Natural killer cell treated with Interleukin-12 subunit alpha and Interleukin-12 subunit beta and Interleukin-15 and Interleukin-18, amount 100 ng/mL, for 72 hours (primary cell): ENCODE data around the gene EGLN2. TPM values are rescaled to one million over a fixed set of nuclear protein-coding genes. Genes with fewer than 3 reads are reported as not detected.
A peak's percentile ranks its signal among the peaks of the same experiment; 100 is the strongest.
"Not testable (repeated sequence)": the region's sequence is repeated elsewhere in the genome, so short reads cannot be mapped to it uniquely, and the experiment has no call there.

Source experiments
- ATAC-seq, 2 donors: fragments of 150-1000 bp; cut with Tn5 transposase in 1 of 2; sonication (Bioruptor Pico), chemical (Tn5 transposase) in 1 of 2; 2 replicates each; pipeline ENCODE4 v1.10.0; 2021
- DNase-seq: peaks from one replicate; pipeline ENCODE4 v3.0.0; 2022; ENCODE audit warnings: low spot score
- H3K27ac Mint-ChIP-seq, 2 donors: 1 replicate in 1 of 2; 2 replicates in 1 of 2; pipeline ENCODE4 v1.8.0; 2022; ENCODE audit warnings: mixed read lengths in 2 of 2, mild to moderate bottlenecking in 1 of 2, moderate library complexity in 1 of 2
- H3K27me3 Mint-ChIP-seq, 2 donors: 1 replicate in 1 of 2; 2 replicates in 1 of 2; pipeline ENCODE4 v1.8.0; 2022; ENCODE audit warnings: mixed read lengths in 2 of 2
- H3K36me3 Mint-ChIP-seq: one replicate; pipeline ENCODE4 v1.8.0; 2022; ENCODE audit warnings: mixed read lengths
- H3K4me1 Mint-ChIP-seq, 2 donors: 1 replicate in 1 of 2; 2 replicates in 1 of 2; pipeline ENCODE4 v1.8.0; 2022; ENCODE audit warnings: low read depth in 2 of 2, mixed read lengths in 2 of 2, mild to moderate bottlenecking in 1 of 2
- H3K4me3 Mint-ChIP-seq: one replicate; pipeline ENCODE4 v1.8.0; 2022; ENCODE audit warnings: mixed read lengths
- H3K9me3 Mint-ChIP-seq: 2 replicates; pipeline ENCODE4 v1.8.0; 2022; ENCODE audit warnings: mixed read lengths
- total RNA-seq, 2 donors: library from RNA; stranded (reverse); gene quantifications; one replicate each; pipeline ENCODE4 v1.2.3, GENCODE V29; 2022

Gene EGLN2
- total RNA-seq, 2 donors from 2014 or later: 119 to 136 TPM

DNA sequence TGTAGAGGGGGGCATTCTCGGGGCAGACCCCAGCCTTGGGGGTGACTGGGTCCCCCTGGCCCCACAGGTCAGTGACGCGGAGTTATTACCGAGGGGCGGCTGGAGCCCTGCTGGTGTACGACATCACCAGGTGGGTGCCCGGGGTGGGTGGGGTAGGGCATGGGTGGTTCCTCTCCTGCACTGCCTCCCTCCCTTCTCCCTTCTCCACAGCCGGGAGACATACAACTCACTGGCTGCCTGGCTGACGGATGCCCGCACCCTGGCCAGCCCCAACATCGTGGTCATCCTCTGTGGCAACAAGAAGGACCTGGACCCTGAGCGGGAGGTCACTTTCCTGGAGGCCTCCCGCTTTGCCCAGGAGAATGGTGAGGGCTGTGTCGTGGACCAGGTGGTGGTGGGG is 15.3 kb upstream of the EGLN2 start:
- peaks cover 21% of the 10 kb centered on the region for H3K36me3 Mint-ChIP-seq

DNA sequence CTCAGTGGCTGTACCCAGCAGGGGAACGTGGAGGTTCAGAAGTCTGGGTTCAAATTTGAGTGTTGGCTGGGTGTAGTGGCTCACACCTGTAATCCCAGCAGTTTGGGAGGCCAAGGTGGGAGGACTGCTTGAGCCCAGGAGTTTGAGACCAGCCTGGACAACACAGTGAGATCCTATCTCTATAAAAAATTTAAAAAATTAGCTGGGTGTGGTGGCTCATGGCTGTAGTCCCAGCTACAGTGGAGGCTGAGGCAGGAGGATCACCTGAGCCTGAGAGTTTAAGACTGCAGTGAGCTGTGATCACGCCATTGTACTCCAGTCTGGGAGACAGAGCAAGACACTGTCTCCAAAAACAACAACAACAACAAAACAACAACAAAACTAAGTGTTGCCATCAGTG is 14.8 kb upstream of the EGLN2 start:
- Mint-ChIP-seq H3K27ac (peak overlapping the region in 1 of 2 donors; percentile 80), H3K36me3 (peaks cover 21% of the 10 kb centered on the region), H3K4me1 (peaks cover 38 to 42% of the 10 kb centered on the region in 2 donors)
- H3K9me3 Mint-ChIP-seq, DNase-seq, ATAC-seq, H3K27me3 Mint-ChIP-seq, H3K4me3 Mint-ChIP-seq: not testable (repeated sequence)

More for the DNA sequence above, 15.3 kb upstream of the EGLN2 start:
- DNase-seq (no peak), ATAC-seq (no peak)
- Mint-ChIP-seq H3K4me1 (peaks cover 43 to 46% of the 10 kb centered on the region in 2 donors), H3K27me3 (no peaks in the 10 kb centered on the region), H3K4me3 (no peak overlapping the region), H3K27ac (no peak overlapping the region), H3K9me3 (no peaks in the 10 kb centered on the region)

DNA sequence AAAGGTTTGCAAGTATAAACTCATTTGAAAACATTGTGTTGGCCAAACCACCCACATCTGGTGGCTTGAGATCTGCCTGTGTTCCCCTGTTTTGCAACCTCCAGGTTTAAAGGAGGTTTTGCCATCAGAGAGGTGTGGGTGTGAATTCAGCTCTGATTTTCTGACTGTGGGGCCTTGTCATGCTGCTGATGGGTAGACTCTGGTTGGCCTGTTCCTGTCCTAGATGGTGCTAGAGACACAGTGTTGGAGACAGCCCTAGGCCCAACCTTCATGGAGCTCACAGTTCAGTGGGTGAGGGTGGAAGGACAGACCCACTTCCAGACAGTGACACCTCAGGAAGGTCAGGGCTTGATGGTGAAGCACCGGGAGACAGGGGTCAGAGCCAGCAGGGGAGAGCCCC is 13.5 kb upstream of the EGLN2 start:
- no peaks in the 10 kb centered on the region for H3K9me3 Mint-ChIP-seq
- DNase-seq (no peak), ATAC-seq (peak; percentile 76 to 79)
- H3K4me1 Mint-ChIP-seq: peaks cover 34 to 38% of the 10 kb centered on the region in 2 donors
- no peaks in the 10 kb centered on the region for H3K27me3 Mint-ChIP-seq
- peak overlapping the region; percentile 6 for H3K4me3 Mint-ChIP-seq
- H3K27ac Mint-ChIP-seq: peak overlapping the region; percentile 56 to 80
- peaks cover 22% of the 10 kb centered on the region for H3K36me3 Mint-ChIP-seq

DNA sequence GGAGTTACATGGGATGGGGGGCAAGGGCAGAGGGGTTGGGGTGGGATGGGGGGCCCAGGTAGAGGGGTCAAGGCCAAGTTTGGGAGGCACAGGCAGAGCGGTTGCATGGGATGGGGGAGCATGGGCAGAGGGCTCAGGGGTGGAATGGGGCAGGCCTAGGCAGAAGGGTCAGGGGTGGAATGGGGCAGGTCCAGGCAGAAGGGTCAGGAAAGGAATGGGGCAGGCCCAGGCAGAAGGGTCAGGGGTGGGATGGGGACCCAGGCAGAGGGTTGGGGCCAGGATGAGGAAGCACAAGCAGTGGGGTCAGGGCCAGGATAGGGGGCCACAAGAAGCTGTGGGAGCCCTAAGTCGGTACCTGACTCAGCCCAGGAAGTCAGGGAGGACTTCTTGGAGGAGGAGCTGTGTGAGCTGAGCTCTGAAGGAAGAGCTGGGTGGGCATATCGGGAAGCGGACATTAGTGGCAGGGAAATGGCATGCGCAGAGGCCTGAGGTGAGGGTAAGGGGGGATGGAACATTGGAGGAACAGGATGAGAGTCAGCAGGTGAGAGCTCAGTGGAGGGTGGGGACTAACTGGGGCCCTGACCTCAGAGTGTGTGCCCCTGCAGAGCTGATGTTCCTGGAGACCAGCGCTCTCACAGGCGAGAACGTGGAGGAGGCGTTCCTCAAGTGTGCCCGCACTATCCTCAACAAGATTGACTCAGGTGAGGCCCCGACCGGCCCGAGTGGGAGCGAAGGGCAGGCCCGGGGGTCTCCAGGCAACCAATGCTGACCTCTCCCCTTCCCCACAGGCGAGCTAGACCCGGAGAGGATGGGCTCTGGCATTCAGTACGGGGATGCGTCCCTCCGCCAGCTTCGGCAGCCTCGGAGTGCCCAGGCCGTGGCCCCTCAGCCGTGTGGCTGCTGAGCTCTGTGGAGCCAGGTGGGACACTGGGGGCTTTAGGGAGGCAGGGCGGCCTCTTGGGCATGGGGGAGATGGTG is 12.6 kb upstream of the EGLN2 start:
- DNase-seq (no peak), ATAC-seq (peak in 1 of 2 donors; percentile 17)
- peak overlapping the region; percentile 56 to 80 for H3K27ac Mint-ChIP-seq
- H3K9me3 Mint-ChIP-seq: no peaks in the 10 kb centered on the region
- no peak overlapping the region for H3K4me3 Mint-ChIP-seq
- peaks cover 14% of the 10 kb centered on the region for H3K36me3 Mint-ChIP-seq
- peaks cover 29 to 34% of the 10 kb centered on the region in 2 donors for H3K4me1 Mint-ChIP-seq
- H3K27me3 Mint-ChIP-seq: no peaks in the 10 kb centered on the region

DNA sequence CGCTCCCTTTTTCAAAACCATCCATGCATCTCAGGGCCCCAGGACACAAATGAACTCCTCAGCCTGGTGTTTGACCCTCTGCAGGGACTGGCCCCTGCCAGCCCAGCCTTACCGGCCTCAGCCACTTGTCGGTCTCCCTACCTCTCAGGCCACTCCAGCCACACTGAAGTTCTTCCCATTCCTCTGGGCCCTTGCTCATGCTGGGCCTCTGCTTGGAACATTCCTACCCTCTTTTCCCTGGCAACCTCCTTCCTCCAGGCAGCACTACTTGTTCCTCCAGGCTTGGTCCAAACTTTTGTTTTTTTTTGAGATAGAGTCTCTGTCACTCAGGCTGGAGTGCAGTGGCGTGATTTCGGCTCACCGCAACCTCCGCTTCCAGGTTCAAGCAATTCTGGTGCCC is 7.6 kb upstream of the EGLN2 start:
- ATAC-seq: no peak
- Mint-ChIP-seq H3K36me3 (peaks cover 5% of the 10 kb centered on the region), H3K27me3 (no peaks in the 10 kb centered on the region)

DNA sequence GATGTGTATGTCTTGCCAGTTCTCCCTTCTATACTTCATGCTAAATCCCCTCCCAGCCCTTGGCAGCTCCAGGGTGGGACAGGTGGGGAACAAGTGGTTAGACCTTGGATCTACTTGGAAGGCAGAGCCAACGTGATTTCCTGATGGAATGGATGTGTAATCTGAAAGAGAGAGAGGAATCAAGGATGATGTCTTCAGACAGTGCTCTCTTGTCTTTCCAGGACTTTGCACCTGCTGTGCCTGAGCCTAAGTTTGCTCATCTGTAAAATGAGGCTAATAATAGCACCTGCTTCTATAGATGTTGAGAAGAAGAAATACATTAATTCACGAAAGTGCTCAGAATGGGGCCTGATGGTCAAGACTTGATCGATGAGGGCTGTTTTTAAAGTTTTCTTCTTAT is 7.0 kb upstream of the EGLN2 start:
- Mint-ChIP-seq H3K27me3 (no peaks in the 10 kb centered on the region), H3K36me3 (peaks cover 5% of the 10 kb centered on the region), H3K4me3 (peak overlapping the region; percentile 61), H3K4me1 (peaks cover 32% of the 10 kb centered on the region in 2 donors), H3K27ac (peak overlapping the region; percentile 72 to 80), H3K9me3 (no peaks in the 10 kb centered on the region)
- ATAC-seq (no peak), DNase-seq (no peak)

More for the DNA sequence above, 7.6 kb upstream of the EGLN2 start:
- Mint-ChIP-seq H3K27ac (peak overlapping the region; percentile 72 to 80), H3K4me1 (peaks cover 31 to 32% of the 10 kb centered on the region in 2 donors), H3K4me3 (no peak overlapping the region), H3K9me3 (no peaks in the 10 kb centered on the region)
- DNase-seq: no peak

DNA sequence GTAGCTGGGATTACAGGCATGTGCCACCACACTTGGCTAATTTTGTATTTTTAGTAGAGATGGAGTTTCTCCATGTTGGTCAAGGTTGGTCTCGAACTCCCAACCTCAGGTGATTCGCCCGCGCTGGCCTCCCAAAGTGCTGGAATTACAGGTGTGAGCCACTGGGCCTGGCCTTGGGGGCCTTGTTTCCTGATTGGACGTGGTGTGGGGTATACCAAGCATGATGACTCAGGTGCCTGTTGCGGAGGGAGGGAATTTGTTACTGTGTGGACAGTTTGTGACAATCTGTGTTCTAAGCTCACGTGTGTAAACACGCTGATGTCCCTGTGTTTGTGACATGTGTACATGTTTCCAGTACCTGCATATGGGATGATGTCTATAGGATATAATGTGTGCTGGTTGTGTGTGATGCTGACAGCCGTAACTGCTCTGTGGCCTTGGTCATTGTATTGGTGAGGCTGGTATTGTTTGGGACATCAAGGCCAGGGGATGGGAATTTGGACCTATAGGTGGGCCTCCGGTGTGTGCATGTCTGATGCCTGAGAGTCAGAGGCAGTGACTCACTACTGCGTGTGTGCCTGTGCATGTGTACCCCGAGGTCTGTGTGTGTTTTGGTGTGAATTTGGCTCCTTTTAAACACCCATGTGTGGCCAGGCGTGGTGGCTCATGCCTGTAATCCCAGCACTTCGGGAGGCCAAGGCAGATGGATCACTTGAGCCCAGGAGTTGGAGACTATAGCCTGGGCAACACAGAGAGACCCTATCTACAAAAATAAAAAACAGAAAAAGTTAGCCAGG is 1.6 kb upstream of the EGLN2 start:
- Mint-ChIP-seq H3K4me1 (peaks cover 50 to 52% of the 10 kb centered on the region in 2 donors), H3K27me3 (no peaks in the 10 kb centered on the region), H3K27ac (peak overlapping the region; percentile 97 to 99), H3K4me3 (peak overlapping the region; percentile 94), H3K9me3 (no peaks in the 10 kb centered on the region), H3K36me3 (peaks cover 14% of the 10 kb centered on the region)
- DNase-seq (no peak), ATAC-seq (no peak)

DNA sequence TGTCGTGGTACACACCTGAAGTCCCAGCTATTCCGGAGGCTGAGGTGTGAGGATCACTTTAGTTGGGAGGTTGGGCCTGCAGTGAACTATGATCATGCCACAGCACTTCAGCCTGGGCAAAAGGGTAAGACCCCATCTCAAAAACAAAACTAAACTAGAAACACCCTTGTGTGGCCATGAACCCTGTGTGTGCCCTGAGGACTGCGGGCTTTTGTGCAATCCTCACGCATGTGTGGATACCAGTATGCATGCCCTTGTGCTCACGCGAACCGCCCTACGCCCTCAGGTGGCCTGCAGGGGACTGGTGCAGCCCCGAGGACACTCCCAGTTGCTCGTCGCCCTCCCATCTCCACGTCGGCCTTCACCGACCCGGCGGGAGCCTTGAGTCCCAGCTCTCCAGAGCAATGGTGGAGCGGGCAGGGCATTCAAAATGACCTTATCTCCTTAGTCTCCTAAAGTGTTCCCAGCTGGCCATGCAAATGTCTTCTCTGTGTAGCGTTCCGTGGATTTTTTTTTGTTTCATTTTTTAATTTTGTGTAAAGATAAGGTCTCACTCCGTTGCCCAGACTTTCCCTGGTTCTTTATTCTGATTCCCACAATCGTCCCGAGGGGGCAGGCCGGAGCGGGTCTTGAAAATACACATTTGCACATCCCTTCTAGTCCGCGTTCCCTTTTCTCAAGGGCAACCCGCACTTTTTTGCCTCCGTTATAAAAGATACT is 868 bp upstream of the EGLN2 start:
- H3K27ac Mint-ChIP-seq: peak overlapping the region; percentile 97 to 99
- DNase-seq (peak; percentile 87), ATAC-seq (peak; percentile 63)
- H3K4me3 Mint-ChIP-seq: peak overlapping the region; percentile 94
- no peaks in the 10 kb centered on the region for H3K9me3 Mint-ChIP-seq
- H3K27me3 Mint-ChIP-seq: no peaks in the 10 kb centered on the region
- H3K4me1 Mint-ChIP-seq: peaks cover 52% of the 10 kb centered on the region in 2 donors
- peaks cover 16% of the 10 kb centered on the region for H3K36me3 Mint-ChIP-seq

DNA sequence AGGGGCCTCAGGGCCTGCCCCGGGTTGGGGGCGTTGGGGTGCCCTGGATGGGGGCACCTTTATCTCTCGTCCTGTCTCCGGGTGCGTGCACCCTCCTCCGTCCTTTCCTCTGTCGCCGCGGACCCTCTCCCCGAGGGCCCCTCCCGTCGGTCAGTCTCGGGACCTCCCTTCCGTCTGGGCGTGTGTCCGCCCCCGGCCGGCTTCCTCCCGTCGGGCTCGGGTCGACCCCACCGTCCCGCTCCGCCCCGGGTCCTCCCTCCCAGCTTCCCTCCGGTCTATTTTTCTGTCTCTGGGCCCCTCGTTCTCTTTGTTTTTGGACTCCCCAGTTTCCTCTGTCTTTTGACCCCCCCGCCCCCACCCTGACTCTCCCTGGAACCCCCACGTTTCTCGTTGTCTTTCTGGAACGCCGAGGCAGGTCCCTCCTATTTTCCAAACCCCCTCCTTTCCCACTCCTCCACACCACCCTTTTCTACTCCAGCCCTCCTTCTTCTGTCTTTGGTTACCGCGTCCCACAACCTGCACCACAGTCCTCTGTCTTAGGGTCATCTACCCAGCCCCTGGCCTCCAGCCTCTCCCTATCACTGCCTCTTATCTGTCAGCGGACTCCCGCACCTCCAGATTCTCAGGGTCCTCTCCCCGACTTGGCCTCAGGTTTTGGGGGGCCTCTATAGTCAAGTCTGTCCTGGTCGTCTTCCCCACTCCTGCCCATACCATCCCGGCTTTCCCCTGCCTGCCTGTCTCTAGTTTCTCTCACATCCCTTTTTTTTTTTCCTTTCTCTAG is 757 bp downstream of the EGLN2 start:
- Mint-ChIP-seq H3K36me3 (peaks cover 16% of the 10 kb centered on the region), H3K4me3 (peak overlapping the region; percentile 94), H3K9me3 (no peaks in the 10 kb centered on the region), H3K27ac (peak overlapping the region; percentile 95 to 97), H3K27me3 (no peaks in the 10 kb centered on the region), H3K4me1 (peaks cover 67 to 68% of the 10 kb centered on the region in 2 donors)
- ATAC-seq: no peak
- peak; percentile 75 for DNase-seq

DNA sequence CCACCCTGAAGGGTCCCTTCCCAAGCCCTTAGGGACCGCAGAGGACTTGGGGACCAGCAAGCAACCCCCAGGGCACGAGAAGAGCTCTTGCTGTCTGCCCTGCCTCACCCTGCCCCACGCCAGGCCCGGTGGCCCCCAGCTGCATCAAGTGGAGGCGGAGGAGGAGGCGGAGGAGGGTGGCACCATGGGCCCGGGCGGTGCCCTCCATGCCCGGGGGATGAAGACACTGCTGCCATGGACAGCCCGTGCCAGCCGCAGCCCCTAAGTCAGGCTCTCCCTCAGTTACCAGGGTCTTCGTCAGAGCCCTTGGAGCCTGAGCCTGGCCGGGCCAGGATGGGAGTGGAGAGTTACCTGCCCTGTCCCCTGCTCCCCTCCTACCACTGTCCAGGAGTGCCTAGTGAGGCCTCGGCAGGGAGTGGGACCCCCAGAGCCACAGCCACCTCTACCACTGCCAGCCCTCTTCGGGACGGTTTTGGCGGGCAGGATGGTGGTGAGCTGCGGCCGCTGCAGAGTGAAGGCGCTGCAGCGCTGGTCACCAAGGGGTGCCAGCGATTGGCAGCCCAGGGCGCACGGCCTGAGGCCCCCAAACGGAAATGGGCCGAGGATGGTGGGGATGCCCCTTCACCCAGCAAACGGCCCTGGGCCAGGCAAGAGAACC is 1.5 kb downstream of the EGLN2 start:
- Mint-ChIP-seq H3K36me3 (peaks cover 16% of the 10 kb centered on the region), H3K27me3 (no peaks in the 10 kb centered on the region), H3K4me1 (peaks cover 74 to 75% of the 10 kb centered on the region in 2 donors), H3K27ac (peak overlapping the region; percentile 95 to 97), H3K4me3 (peak overlapping the region; percentile 94), H3K9me3 (no peaks in the 10 kb centered on the region)
- DNase-seq (no peak), ATAC-seq (no peak)

DNA sequence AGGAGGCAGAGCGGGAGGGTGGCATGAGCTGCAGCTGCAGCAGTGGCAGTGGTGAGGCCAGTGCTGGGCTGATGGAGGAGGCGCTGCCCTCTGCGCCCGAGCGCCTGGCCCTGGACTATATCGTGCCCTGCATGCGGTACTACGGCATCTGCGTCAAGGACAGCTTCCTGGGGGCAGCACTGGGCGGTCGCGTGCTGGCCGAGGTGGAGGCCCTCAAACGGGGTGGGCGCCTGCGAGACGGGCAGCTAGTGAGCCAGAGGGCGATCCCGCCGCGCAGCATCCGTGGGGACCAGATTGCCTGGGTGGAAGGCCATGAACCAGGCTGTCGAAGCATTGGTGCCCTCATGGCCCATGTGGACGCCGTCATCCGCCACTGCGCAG is 2.0 kb downstream of the EGLN2 start:
- Mint-ChIP-seq H3K36me3 (peaks cover 16% of the 10 kb centered on the region), H3K27ac (peak overlapping the region; percentile 95 to 97), H3K4me1 (peaks cover 77 to 79% of the 10 kb centered on the region in 2 donors), H3K9me3 (no peaks in the 10 kb centered on the region), H3K4me3 (peak overlapping the region; percentile 94), H3K27me3 (no peaks in the 10 kb centered on the region)
- DNase-seq (no peak), ATAC-seq (no peak)
